NCI-H1092 (cell line): ENCODE measurements around the gene CD300A.

Source experiments
- DNase-seq: peaks from one replicate; lab custom pipeline; 2025; lab: John Stamatoyannopoulos, UW

The CD300A gene

GRCh38 chr17:74466111-74466827 is at the start of gene CD300A:
TSS of gene CD300A (plus strand) at chr17:74466634. CDS start at chr17:74466704, 70 bp downstream.
- no peak for DNase-seq

GRCh38 chr17:74417178-74418045 is 49.0 kb upstream of the CD300A start:
- no peak for DNase-seq

- no peak for DNase-seq
Observed at GRCh38 chr17:74419928-74420411, 46.5 kb upstream of the CD300A start.

- no peak for DNase-seq
Observed at GRCh38 chr17:74424117-74424516, 42.3 kb upstream of the CD300A start.

GRCh38 chr17:74424657-74425056 is 41.8 kb upstream of the CD300A start:
- DNase-seq, result no peak

GRCh38 chr17:74426551-74427047 is 39.8 kb upstream of the CD300A start:
- DNase-seq, result no peak

GRCh38 chr17:74427048-74427762 is 39.2 kb upstream of the CD300A start:
- DNase-seq, result no peak

GRCh38 chr17:74427763-74428153 is 38.7 kb upstream of the CD300A start:
- no peak for DNase-seq

GRCh38 chr17:74429604-74430384 is 36.6 kb upstream of the CD300A start:
- peak; percentile 54 for DNase-seq

- no peak for DNase-seq
Observed at GRCh38 chr17:74430385-74430705, 36.1 kb upstream of the CD300A start.

GRCh38 chr17:74430706-74431567 is 35.5 kb upstream of the CD300A start:
- peak; percentile 84 for DNase-seq

GRCh38 chr17:74431568-74432423 is 34.6 kb upstream of the CD300A start, which contains the start of gene GPRC5C:
TSS of gene GPRC5C (plus strand) at chr17:74432088. CDS start at chr17:74439777, 7,689 bp downstream.
- peak; percentile 62 for DNase-seq

- no peak for DNase-seq
Observed at GRCh38 chr17:74432424-74432690, 34.1 kb upstream of the CD300A start.

GRCh38 chr17:74432766-74433391 is 33.6 kb upstream of the CD300A start:
- no peak for DNase-seq

GRCh38 chr17:74433421-74434121 is 32.9 kb upstream of the CD300A start:
- no peak for DNase-seq

- no peak for DNase-seq
Observed at GRCh38 chr17:74435775-74436359, 30.6 kb upstream of the CD300A start.

- DNase-seq, result no peak
Observed at GRCh38 chr17:74437702-74438101, 28.7 kb upstream of the CD300A start.
